A549 (cell line): ENCODE results near the gene ERN2. TPM values are rescaled to one million over a fixed set of nuclear protein-coding genes. Genes with fewer than 3 reads are reported as not detected.
A peak's percentile ranks its signal among the peaks of the same experiment; 100 is the strongest.

ENCODE experiments used
- ATAC-seq, 2 experiments: fragments of 200-7000 bp in 1 of 2; fragments of >200 bp in 1 of 2; cut with Nextera tagmentation in 1 of 2; cut with Tn5 transposase in 1 of 2; 3 replicates each; pipeline versions ENCODE4 v1.8.0 to v1.9.1; 2018 to 2020; ENCODE audit warnings: mild to moderate bottlenecking in 1 of 2, moderate library complexity in 1 of 2
- CTCF ChIA-PET: fragments of 300-600 bp; sonication (Branson Sonifier 250); formaldehyde crosslinking; extraction: SDS; loops from one replicate; lab custom pipeline; 2021; ENCODE audit warnings: antibody characterized with exemption, inconsistent platforms; lab: Yijun Ruan, JAX
- POLR2A ChIA-PET: fragments of 350-600 bp; formaldehyde crosslinking; extraction: SDS; loops from one replicate; lab custom pipeline; 2021; ENCODE audit warnings: antibody characterized with exemption, inconsistent platforms; lab: Yijun Ruan, JAX
- DNase-seq, 2 experiments: peaks; one replicate each; pipeline versions ENCODE4 v3.0.0 to v3.0.0-alpha.2; 2011 to 2016; ENCODE audit warnings: low read depth in 1 of 2, low spot score in 1 of 2
- FAIRE-seq: peaks from 2 replicates; lab custom pipeline; 2011; peaks lifted over from hg19 to GRCh38; lab: Jason Lieb, UNC
- H3K27ac ChIP-seq, 2 experiments: fragments of >200 bp; sonication (Bioruptor Twin); formaldehyde crosslinking; 3 replicates each; pipeline ENCODE4 v1.5.1; 2016 to 2017
- H3K4me1 ChIP-seq: fragments of >200 bp; sonication (Bioruptor Twin); formaldehyde crosslinking; 3 replicates; pipeline ENCODE4 v1.6.1; 2016
- H3K4me2 ChIP-seq: fragments of >200 bp; sonication (Bioruptor Twin); formaldehyde crosslinking; 3 replicates; pipeline ENCODE4 v1.6.1; 2016
- H3K4me3 ChIP-seq: fragments of >200 bp; sonication (Bioruptor Twin); formaldehyde crosslinking; 3 replicates; pipeline ENCODE4 v1.5.1; 2016
- H3K9me3 ChIP-seq: fragments of >200 bp; sonication (Bioruptor Twin); formaldehyde crosslinking; 3 replicates; pipeline ENCODE4 v1.6.1; 2016
- CHD2 ChIP-seq: fragments of 150-350 bp; IDR thresholded peaks from 2 replicates; pipeline ENCODE4 v1.6.1; 2014; ENCODE audit warnings: low read length; ENCODE audit not compliant: partially characterized antibody
- EHF ChIP-seq: fragments of 250-450 bp; sonication (Bioruptor Pico); IDR thresholded peaks from 2 replicates; pipeline ENCODE4 v1.5.0; 2020; ENCODE audit warnings: mild to moderate bottlenecking
- ESRRA ChIP-seq: fragments of 150-350 bp; IDR thresholded peaks from 2 replicates; pipeline ENCODE4 v1.6.1; 2014; ENCODE audit warnings: mild to moderate bottlenecking, low read length, borderline replicate concordance
- FOSB ChIP-seq: fragments of 250-450 bp; sonication (Bioruptor Pico); IDR thresholded peaks from 2 replicates; pipeline ENCODE4 v1.5.0; 2020; ENCODE audit warnings: mild to moderate bottlenecking, moderate library complexity
- FOSL2 ChIP-seq, 2 experiments: fragments of 450-650 bp in 1 of 2; fragments of >200 bp in 1 of 2; sonication (Bioruptor Twin) in 1 of 2; formaldehyde crosslinking; IDR thresholded peaks; 2 replicates each; pipeline versions ENCODE4 v1.5.0 to v1.6.1; 2016 to 2020; ENCODE audit warnings: mild to moderate bottlenecking in 1 of 2, moderate library complexity in 1 of 2
- GATA3 ChIP-seq: IDR thresholded peaks from 2 replicates; pipeline ENCODE4 v1.6.1; 2012; ENCODE audit warnings: borderline replicate concordance
- HDAC2 ChIP-seq: fragments of 200-600 bp; sonication (generic); IDR thresholded peaks from 2 replicates; pipeline ENCODE4 v1.6.1; 2016
- HEYL ChIP-seq: fragments of 250-450 bp; sonication (Bioruptor Pico); IDR thresholded peaks from 2 replicates; pipeline ENCODE4 v1.8.0; 2021; ENCODE audit warnings: mild to moderate bottlenecking, moderate library complexity
- HOXA7 ChIP-seq: fragments of 250-450 bp; sonication (Bioruptor Pico); IDR thresholded peaks from 2 replicates; pipeline ENCODE4 v1.5.0; 2020; ENCODE audit warnings: mild to moderate bottlenecking, moderate library complexity
- HOXB5 ChIP-seq: fragments of 250-450 bp; sonication (Bioruptor Pico); IDR thresholded peaks from 2 replicates; pipeline ENCODE4 v1.5.0; 2020; ENCODE audit warnings: mild to moderate bottlenecking, moderate library complexity
- JUN ChIP-seq, 2 experiments: fragments of >200 bp; sonication (Bioruptor Twin); formaldehyde crosslinking; IDR thresholded peaks; 2 replicates in 1 of 2; 3 replicates in 1 of 2; pipeline ENCODE4 v1.6.1; 2016 to 2017
- MAFK ChIP-seq: fragments of 450-650 bp; IDR thresholded peaks from 2 replicates; pipeline ENCODE4 v1.6.1; 2014; ENCODE audit not compliant: partially characterized antibody
- NPAS2 ChIP-seq: fragments of 250-450 bp; sonication (Bioruptor Pico); IDR thresholded peaks from 2 replicates; pipeline ENCODE4 v1.8.0; 2022; ENCODE audit warnings: mild to moderate bottlenecking, moderate library complexity, borderline replicate concordance
- NR3C1 ChIP-seq: fragments of >200 bp; sonication (Bioruptor Twin); formaldehyde crosslinking; IDR thresholded peaks from 3 replicates; pipeline ENCODE4 v1.6.1; 2017
- PHF8 ChIP-seq: fragments of 200-600 bp; sonication (generic); IDR thresholded peaks from 2 replicates; pipeline ENCODE4 v1.6.1; 2016; ENCODE audit warnings: low read depth, mild to moderate bottlenecking, antibody characterized with exemption, moderate library complexity, borderline replicate concordance
- POLR2A ChIP-seq: IDR thresholded peaks from 2 replicates; pipeline ENCODE4 v1.6.1; 2012; ENCODE audit warnings: mild to moderate bottlenecking, low read length
- RAD21 ChIP-seq, 2 experiments: fragments of >200 bp in 1 of 2; sonication (Bioruptor Twin) in 1 of 2; formaldehyde crosslinking in 1 of 2; IDR thresholded peaks in 1 of 2; conservative IDR thresholded peaks in 1 of 2; 2 replicates in 1 of 2; 3 replicates in 1 of 2; pipeline ENCODE4 v1.6.1; 2012 to 2018; ENCODE audit warnings: inconsistent platforms in 1 of 2
- RCOR1 ChIP-seq: fragments of 150-350 bp; IDR thresholded peaks from 2 replicates; pipeline ENCODE4 v1.6.1; 2014; ENCODE audit warnings: antibody characterized with exemption, low read length, low read depth
- SMC3 ChIP-seq: fragments of >200 bp; sonication (Bioruptor Twin); formaldehyde crosslinking; IDR thresholded peaks from 3 replicates; pipeline ENCODE4 v1.6.1; 2018; ENCODE audit warnings: inconsistent platforms
- TP53 ChIP-seq: fragments of 250-450 bp; sonication (Bioruptor Pico); IDR thresholded peaks from 2 replicates; pipeline ENCODE4 v1.5.0; 2021; ENCODE audit warnings: mild to moderate bottlenecking, moderate library complexity
- WGBS: methylation state at CpG from one replicate; pipeline ENCODE4 v1.1.6; 2017; ENCODE audit errors: missing lambda C conversion rate; 5-methylcytosine and 5-hydroxymethylcytosine counted together
- polyA plus RNA-seq, 4 experiments: library from polyadenylated mRNA; depleted of rRNA in 3 of 4; stranded (reverse); fragments of >200 nt; fragmentation: RNase III in 1 of 4; extraction: RNeasy Plus Mini Kit Qiagen cat#74134 plus additional on column Dnase treatment in 1 of 4; gene quantifications; 2 replicates in 3 of 4; 3 replicates in 1 of 4; pipeline ENCODE4 v1.2.3, GENCODE V29; 2011 to 2017
- TF ChIP-seq, protein P1 (sequence below): fragments of 450-650 bp; IDR thresholded peaks from 2 replicates; pipeline ENCODE4 v1.6.1; 2014; ENCODE audit warnings: antibody characterized with exemption
- TF ChIP-seq, protein P2 (sequence below): fragments of >200 bp; sonication (Bioruptor Twin); formaldehyde crosslinking; IDR thresholded peaks from 3 replicates; pipeline ENCODE4 v1.6.1; 2016

The ERN2 gene
- polyA plus RNA-seq, 2 of the 4 experiments (the other 2 are of a cell fraction), result not detected

DNA sequence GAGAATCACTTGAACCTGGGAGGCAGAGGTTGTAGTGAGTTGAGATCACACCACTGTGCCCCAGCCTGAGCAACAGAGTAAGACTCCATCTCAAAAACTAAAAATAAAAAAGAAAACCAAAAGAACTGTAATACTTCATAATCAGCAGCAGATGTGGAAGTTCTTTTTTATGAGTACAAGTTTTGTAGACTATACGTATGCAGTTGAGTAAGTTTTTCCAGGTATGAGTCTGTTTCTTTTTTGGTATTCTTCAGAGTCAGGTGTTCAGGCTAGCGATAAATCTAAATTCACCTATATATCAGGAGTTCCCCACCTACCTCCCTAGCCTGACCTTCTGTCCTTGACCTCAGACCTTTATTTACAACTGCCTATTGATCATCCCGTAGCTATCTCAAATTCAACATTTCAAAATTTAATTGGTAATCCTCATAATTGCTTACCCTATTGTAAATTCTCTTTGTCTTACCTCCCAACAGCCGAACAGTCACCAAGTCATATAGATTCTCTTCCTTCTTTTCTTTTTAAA is 61.0 kb downstream of the ERN2 start:
- H3K27ac ChIP-seq, result no peak overlapping the region
- no peak for ATAC-seq
- no peak overlapping the region for H3K4me3 ChIP-seq
- WGBS, result 91% methylated on average over 4 of the region's 4 CpGs
- TF ChIP-seq, protein P1, sequence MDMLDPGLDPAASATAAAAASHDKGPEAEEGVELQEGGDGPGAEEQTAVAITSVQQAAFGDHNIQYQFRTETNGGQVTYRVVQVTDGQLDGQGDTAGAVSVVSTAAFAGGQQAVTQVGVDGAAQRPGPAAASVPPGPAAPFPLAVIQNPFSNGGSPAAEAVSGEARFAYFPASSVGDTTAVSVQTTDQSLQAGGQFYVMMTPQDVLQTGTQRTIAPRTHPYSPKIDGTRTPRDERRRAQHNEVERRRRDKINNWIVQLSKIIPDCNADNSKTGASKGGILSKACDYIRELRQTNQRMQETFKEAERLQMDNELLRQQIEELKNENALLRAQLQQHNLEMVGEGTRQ, result no peak
- no peak for TF ChIP-seq MAFK
- TF ChIP-seq SMC3, result no peak
- no peak for TF ChIP-seq FOSB (CRISPR knock-in tag)
- TF ChIP-seq GATA3, result no peak
- TF ChIP-seq PHF8, result no peak
- no peak overlapping the region for H3K4me2 ChIP-seq
- H3K9me3 ChIP-seq, result no peaks in the 10 kb centered on the region
- CTCF ChIA-PET, result no interaction called here
- POLR2A ChIA-PET, result no interaction called here
- FAIRE-seq, result no peak
- H3K4me1 ChIP-seq, result no peaks in the 10 kb centered on the region
- DNase-seq, result no peak

DNA sequence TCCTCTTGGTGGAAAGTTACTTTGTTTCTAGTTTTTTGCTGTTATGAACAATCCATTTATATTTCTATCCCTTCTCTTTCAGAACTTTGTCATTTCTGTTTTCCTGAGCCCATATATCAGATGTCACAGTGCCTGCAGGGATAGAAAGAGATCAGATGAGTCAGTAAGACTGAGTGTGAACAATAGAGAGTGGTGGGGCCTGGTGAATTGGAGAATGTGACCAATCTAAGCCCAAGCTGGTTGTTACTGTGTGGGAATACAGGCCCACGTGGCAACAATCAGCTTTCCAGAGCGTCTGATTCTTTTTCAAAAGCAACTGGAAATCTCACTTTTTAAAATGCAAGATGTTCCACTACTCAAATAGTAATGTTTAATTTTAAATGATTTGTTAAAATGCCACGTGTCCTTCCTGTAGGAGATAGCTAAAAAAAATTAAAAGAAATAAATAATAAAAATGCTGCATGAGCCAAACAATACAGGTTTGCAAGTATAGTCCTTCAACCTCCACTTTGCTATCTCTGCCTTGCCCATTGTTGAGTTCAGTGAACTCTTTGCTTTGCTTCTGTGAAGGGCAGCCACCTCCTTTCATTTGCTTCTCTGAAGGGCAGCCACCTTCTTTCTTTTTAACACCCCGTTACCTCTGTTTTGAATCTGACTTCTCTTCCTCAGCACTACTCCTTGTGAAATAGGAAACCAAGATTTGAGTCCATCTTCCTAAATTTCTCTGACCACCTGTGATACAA is 62.2 kb downstream of the ERN2 start:
- POLR2A ChIA-PET, result no interaction called here
- no peak for FAIRE-seq
- WGBS, result 94% methylated on average over 4 of the region's 4 CpGs

DNA sequence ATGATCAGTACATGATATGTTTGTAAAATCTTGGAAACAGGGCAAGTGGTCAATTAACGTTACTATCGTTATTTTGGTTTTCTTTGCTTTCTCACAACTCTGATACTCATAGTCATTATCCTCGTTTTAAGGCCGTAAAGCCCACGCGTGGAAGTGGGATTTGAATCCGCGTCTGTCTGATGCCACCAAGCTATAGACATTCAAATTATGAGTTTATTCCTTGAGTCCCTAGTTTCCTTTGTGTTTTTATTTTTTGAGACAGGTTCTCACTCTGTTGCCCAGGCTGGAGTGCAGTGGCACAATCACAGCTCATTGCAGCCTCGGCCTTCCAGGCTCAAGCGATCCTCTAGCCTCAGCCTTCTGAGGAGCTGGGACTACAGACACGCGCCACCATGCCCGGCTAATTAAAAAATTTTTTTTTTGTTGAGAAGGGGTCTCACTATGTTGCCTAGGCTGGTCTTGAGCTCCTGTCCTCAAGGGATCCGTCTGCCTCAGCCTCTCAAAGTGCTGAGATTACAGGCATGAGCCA is 70.7 kb downstream of the ERN2 start:
- ChIA-PET CTCF (interaction anchor here (1.0 to 1.8 kb wide), 5 partner anchors 17 to 84 kb away, joined by 3 to 8 read pairs (median 3); partner anchors contain the start of gene NDUFAB1), POLR2A (no interaction called here)
- Histone ChIP-seq H3K27ac (peak overlapping the region; percentile 79 to 97; a peak in 5 of 6 replicates), H3K4me2 (peak overlapping the region; percentile 94), H3K4me3 (peak overlapping the region; percentile 84), H3K4me1 (peaks cover 16% of the 10 kb centered on the region; the same call in 2 of the 3 replicates), H3K9me3 (no peaks in the 10 kb centered on the region)
- 79% methylated on average over 14 of the region's 14 CpGs for WGBS
- DNase-seq (no peak), ATAC-seq (no peak), FAIRE-seq (no peak)
- TF ChIP-seq RCOR1, result no peak
- TF ChIP-seq POLR2A, result no peak
- no peak for TF ChIP-seq NPAS2
- TF ChIP-seq HOXA7, result no peak
- no peak for TF ChIP-seq TP53 (CRISPR knock-in tag)
- no peak for TF ChIP-seq NR3C1
- TF ChIP-seq CHD2, result no peak
- no peak for TF ChIP-seq HEYL (CRISPR knock-in tag)
- no peak for TF ChIP-seq HDAC2
- no peak for TF ChIP-seq SMC3
- no peak for TF ChIP-seq RAD21 (conservative IDR thresholded peaks at IDR 0.05 in 1 of 2, IDR thresholded peaks at IDR 0.05 in 1 of 2)
- no peak for TF ChIP-seq HOXB5 (CRISPR knock-in tag)
- TF ChIP-seq ESRRA, result no peak

More for the DNA sequence above, 62.2 kb downstream of the ERN2 start:
- Histone ChIP-seq H3K9me3 (no peaks in the 10 kb centered on the region), H3K4me2 (no peak overlapping the region), H3K4me3 (no peak overlapping the region), H3K4me1 (no peaks in the 10 kb centered on the region), H3K27ac (no peak overlapping the region)
- no peak for ATAC-seq
- TF ChIP-seq EHF (CRISPR knock-in tag) (no peak), TP53 (CRISPR knock-in tag) (no peak), FOSL2 (IDR thresholded peaks at IDR 0.05) (no peak), FOSL2 (CRISPR knock-in tag; IDR thresholded peaks at IDR 0.05) (no peak), JUN (IDR thresholded peaks at IDR 0.05) (no peak)
- TF ChIP-seq, protein P2, sequence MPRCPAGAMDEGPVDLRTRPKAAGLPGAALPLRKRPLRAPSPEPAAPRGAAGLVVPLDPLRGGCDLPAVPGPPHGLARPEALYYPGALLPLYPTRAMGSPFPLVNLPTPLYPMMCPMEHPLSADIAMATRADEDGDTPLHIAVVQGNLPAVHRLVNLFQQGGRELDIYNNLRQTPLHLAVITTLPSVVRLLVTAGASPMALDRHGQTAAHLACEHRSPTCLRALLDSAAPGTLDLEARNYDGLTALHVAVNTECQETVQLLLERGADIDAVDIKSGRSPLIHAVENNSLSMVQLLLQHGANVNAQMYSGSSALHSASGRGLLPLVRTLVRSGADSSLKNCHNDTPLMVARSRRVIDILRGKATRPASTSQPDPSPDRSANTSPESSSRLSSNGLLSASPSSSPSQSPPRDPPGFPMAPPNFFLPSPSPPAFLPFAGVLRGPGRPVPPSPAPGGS, result no peak
- DNase-seq, result no peak
- CTCF ChIA-PET, result interaction anchor here (0.9 to 1.0 kb wide), 2 partner anchors 11 to 137 kb away, joined by 3 to 4 read pairs; no protein-coding TSS in a partner anchor
